ENCODE results near the gene MAPK7.

The MAPK7 gene

GRCh38 chr17:19363114-19363438 is 15.2 kb upstream of the MAPK7 start:
- Histone ChIP-seq H3K4me3 (ENCODE audit: low read depth in 1 of 2, low read length in 2 of 2) (peak overlapping the region; percentile 81 to 90), H3K9ac (ENCODE audit: low read depth in 1 of 2, low read length in 2 of 2) (peak overlapping the region; percentile 19 to 84), H3K36me3 (ENCODE audit: control insufficient read depth in 1 of 2, insufficient read depth in 2 of 2, low read length in 2 of 2) (no peaks in the 10 kb centered on the region), H3K9me3 (ENCODE audit: control insufficient read depth in 1 of 2, low read length in 2 of 2) (no peaks in the 10 kb centered on the region), H3K4me1 (ENCODE audit: control insufficient read depth in 1 of 2, insufficient read depth in 2 of 2, low read length in 2 of 2) (peaks cover 11 to 13% of the 10 kb centered on the region in 2 donors), H3K27me3 (ENCODE audit: control insufficient read depth in 1 of 2, insufficient read depth in 2 of 2, low read length in 2 of 2) (peaks cover 0 to 2% of the 10 kb centered on the region in 2 donors), H3K27ac (ENCODE audit: low read depth, low read length) (peak overlapping the region; percentile 84)

- H3K4me1 ChIP-seq (ENCODE audit: control insufficient read depth in 1 of 2, insufficient read depth in 2 of 2, low read length in 2 of 2), result peaks cover 11 to 17% of the 10 kb centered on the region in 2 donors
- H3K9ac ChIP-seq (ENCODE audit: low read depth in 1 of 2, low read length in 2 of 2), result no peak overlapping the region
- H3K9me3 ChIP-seq (ENCODE audit: control insufficient read depth in 1 of 2, low read length in 2 of 2), result no peaks in the 10 kb centered on the region
- H3K36me3 ChIP-seq (ENCODE audit: control insufficient read depth in 1 of 2, insufficient read depth in 2 of 2, low read length in 2 of 2), result no peaks in the 10 kb centered on the region
- H3K27ac ChIP-seq (ENCODE audit: low read depth, low read length), result no peak overlapping the region
- no peak overlapping the region for H3K4me3 ChIP-seq (ENCODE audit: low read depth in 1 of 2, low read length in 2 of 2)
- peaks cover 0 to 2% of the 10 kb centered on the region in 2 donors for H3K27me3 ChIP-seq (ENCODE audit: control insufficient read depth in 1 of 2, insufficient read depth in 2 of 2, low read length in 2 of 2)
These were observed 14.8 kb upstream of the MAPK7 start for GRCh38 chr17:19363460-19364035.

DNA sequence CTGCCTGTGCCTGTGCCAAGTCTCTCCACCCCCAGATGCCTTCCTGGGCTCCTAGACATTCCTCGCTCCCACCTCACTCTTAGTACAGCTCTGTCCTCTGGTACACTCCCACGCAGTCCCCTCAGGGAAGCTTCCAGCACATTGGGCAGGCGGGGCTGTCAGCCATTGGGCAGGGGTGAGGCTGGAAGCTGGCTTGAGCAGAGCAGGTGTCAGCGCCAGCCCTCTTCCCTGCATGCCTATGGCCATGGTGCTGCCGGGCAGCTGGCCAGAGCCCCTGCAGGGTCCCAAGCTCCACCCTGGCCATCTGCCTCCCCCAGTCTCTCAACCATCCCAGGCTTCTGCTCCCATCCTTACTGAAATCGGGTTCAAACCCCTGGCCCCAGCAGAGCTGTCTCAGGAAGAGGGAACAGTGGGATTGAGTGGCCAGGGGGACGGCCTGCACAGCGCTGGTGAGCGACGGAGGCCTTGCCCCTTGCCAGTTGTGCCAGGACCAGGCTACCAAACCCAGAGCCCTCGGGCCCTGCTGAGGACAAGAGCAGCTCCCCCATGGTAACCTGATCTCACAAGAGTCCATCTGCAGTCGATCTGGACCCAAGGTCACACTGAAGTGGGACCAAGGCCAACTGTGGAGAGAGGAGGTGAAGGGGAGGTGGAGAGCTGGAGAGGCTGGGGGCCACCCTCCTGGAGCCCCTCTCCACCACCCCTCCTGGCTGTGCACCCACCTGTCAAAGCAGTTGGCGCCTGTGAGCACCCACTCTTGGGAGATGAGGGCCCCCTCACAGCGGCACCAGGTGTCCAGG is 13.4 kb upstream of the MAPK7 start:
- no peaks in the 10 kb centered on the region for H3K9me3 ChIP-seq (ENCODE audit: control insufficient read depth in 1 of 2, low read length in 2 of 2)
- peaks cover 0 to 2% of the 10 kb centered on the region in 2 donors for H3K27me3 ChIP-seq (ENCODE audit: control insufficient read depth in 1 of 2, insufficient read depth in 2 of 2, low read length in 2 of 2)
- H3K27ac ChIP-seq (ENCODE audit: low read depth, low read length), result no peak overlapping the region
- H3K36me3 ChIP-seq (ENCODE audit: control insufficient read depth in 1 of 2, insufficient read depth in 2 of 2, low read length in 2 of 2), result no peaks in the 10 kb centered on the region
- peaks cover 21 to 22% of the 10 kb centered on the region in 2 donors for H3K4me1 ChIP-seq (ENCODE audit: control insufficient read depth in 1 of 2, insufficient read depth in 2 of 2, low read length in 2 of 2)
- H3K9ac ChIP-seq (ENCODE audit: low read depth in 1 of 2, low read length in 2 of 2), result no peak overlapping the region
- H3K4me3 ChIP-seq (ENCODE audit: low read depth in 1 of 2, low read length in 2 of 2), result no peak overlapping the region

GRCh38 chr17:19365499-19365817 is 12.8 kb upstream of the MAPK7 start:
- H3K9me3 ChIP-seq (ENCODE audit: control insufficient read depth in 1 of 2, low read length in 2 of 2), result no peaks in the 10 kb centered on the region
- H3K27me3 ChIP-seq (ENCODE audit: control insufficient read depth in 1 of 2, insufficient read depth in 2 of 2, low read length in 2 of 2), result peaks cover 0 to 2% of the 10 kb centered on the region in 2 donors
- H3K9ac ChIP-seq (ENCODE audit: low read depth in 1 of 2, low read length in 2 of 2), result no peak overlapping the region
- H3K27ac ChIP-seq (ENCODE audit: low read depth, low read length), result no peak overlapping the region
- peaks cover 21 to 27% of the 10 kb centered on the region in 2 donors for H3K4me1 ChIP-seq (ENCODE audit: control insufficient read depth in 1 of 2, insufficient read depth in 2 of 2, low read length in 2 of 2)
- H3K4me3 ChIP-seq (ENCODE audit: low read depth in 1 of 2, low read length in 2 of 2), result no peak overlapping the region
- no peaks in the 10 kb centered on the region for H3K36me3 ChIP-seq (ENCODE audit: control insufficient read depth in 1 of 2, insufficient read depth in 2 of 2, low read length in 2 of 2)

DNA sequence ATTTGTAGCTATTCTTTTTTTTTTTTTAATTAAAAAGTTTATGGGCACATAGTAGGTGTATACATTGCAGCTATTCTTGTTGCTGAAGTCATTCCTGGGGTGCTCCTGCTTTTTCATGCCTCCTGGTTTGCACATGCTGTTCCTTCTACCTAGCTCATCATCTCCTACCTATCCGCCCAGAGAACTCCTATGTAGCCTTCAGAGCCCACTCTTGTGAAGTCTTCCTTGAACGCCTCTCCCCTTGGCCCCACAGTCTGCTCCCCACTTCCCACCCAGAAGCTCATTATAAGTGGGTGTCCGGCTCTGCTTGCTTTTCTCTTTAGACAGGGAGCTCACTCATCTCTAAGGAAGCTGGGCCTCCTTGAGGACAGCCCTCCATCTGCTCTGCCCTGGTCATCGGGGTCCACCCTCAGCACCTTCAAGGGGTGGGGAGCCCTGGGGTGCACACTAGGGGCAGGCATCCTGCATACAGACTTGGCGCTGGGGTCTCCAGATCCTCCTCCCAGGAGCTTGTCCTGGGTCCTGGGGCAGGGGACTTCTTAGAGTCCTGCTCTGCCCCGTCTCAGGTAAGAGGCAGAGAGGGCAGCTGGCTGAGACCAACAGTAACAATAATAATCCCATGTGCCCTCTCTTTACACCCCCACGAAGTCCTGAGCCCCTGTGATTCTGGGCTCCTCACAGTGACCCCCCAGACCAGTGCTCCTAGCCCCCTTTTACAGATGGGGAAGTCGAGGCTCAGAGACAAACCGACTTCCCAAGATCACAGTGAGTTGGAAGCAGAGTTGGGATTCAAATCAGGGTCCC is 12.3 kb upstream of the MAPK7 start:
- Histone ChIP-seq H3K4me3 (ENCODE audit: low read depth in 1 of 2, low read length in 2 of 2) (no peak overlapping the region), H3K4me1 (ENCODE audit: control insufficient read depth in 1 of 2, insufficient read depth in 2 of 2, low read length in 2 of 2) (peaks cover 21 to 33% of the 10 kb centered on the region in 2 donors), H3K36me3 (ENCODE audit: control insufficient read depth in 1 of 2, insufficient read depth in 2 of 2, low read length in 2 of 2) (no peaks in the 10 kb centered on the region), H3K27me3 (ENCODE audit: control insufficient read depth in 1 of 2, insufficient read depth in 2 of 2, low read length in 2 of 2) (peaks cover 0 to 2% of the 10 kb centered on the region in 2 donors), H3K9ac (ENCODE audit: low read depth in 1 of 2, low read length in 2 of 2) (no peak overlapping the region), H3K27ac (ENCODE audit: low read depth, low read length) (no peak overlapping the region), H3K9me3 (ENCODE audit: control insufficient read depth in 1 of 2, low read length in 2 of 2) (no peaks in the 10 kb centered on the region)

DNA sequence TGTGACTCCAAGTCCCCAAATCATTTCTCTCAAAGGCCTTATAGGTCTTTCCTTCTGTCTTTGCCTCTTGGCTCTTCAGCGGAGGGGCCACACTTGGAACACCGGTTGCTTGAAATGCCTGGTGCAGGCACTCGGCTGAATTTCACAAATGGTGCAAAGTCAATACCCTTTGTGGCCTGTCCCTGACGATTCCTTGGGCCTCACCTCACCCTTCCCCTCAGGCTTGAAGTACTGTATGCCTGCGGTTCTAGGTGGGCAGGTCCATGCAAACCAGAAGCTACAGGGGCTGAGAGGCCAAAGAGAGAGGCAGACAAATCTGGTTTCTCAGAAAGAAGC is 11.7 kb upstream of the MAPK7 start:
- H3K36me3 ChIP-seq (ENCODE audit: control insufficient read depth in 1 of 2, insufficient read depth in 2 of 2, low read length in 2 of 2), result no peaks in the 10 kb centered on the region
- peaks cover 21 to 38% of the 10 kb centered on the region in 2 donors for H3K4me1 ChIP-seq (ENCODE audit: control insufficient read depth in 1 of 2, insufficient read depth in 2 of 2, low read length in 2 of 2)
- H3K27me3 ChIP-seq (ENCODE audit: control insufficient read depth in 1 of 2, insufficient read depth in 2 of 2, low read length in 2 of 2), result peaks cover 0 to 2% of the 10 kb centered on the region in 2 donors
- H3K27ac ChIP-seq (ENCODE audit: low read depth, low read length), result no peak overlapping the region
- H3K4me3 ChIP-seq (ENCODE audit: low read depth in 1 of 2, low read length in 2 of 2), result no peak overlapping the region
- H3K9me3 ChIP-seq (ENCODE audit: control insufficient read depth in 1 of 2, low read length in 2 of 2), result no peaks in the 10 kb centered on the region
- no peak overlapping the region for H3K9ac ChIP-seq (ENCODE audit: low read depth in 1 of 2, low read length in 2 of 2)

DNA sequence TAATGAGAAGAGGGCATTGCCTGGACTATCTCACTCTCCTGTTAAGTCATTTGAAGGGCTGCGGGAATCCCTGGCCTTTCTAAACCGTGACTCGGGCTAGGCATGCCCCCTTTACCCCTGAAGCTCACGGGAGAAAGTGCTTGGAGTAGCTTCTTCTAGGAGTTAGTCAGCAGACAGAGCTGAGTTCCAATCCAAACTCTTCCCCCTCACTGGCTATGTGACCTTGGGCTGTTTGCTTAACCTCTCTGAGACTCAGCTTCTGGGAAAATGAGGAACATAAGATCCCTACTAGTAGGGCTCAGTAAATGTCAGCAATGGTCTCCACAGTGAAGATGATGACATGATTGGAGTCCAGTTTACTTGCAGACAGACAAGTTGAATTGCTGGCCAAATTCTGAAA is 10.1 kb upstream of the MAPK7 start:
- H3K27ac ChIP-seq (ENCODE audit: low read depth, low read length), result no peak overlapping the region

GRCh38 chr17:19369107-19369778 is 9.1 kb upstream of the MAPK7 start:
- H3K4me1 ChIP-seq (ENCODE audit: control insufficient read depth in 1 of 2, insufficient read depth in 2 of 2, low read length in 2 of 2), result peaks cover 10 to 26% of the 10 kb centered on the region in 2 donors
- H3K36me3 ChIP-seq (ENCODE audit: control insufficient read depth in 1 of 2, insufficient read depth in 2 of 2, low read length in 2 of 2), result no peaks in the 10 kb centered on the region
- H3K27me3 ChIP-seq (ENCODE audit: control insufficient read depth in 1 of 2, insufficient read depth in 2 of 2, low read length in 2 of 2), result no peaks in the 10 kb centered on the region
- H3K9ac ChIP-seq (ENCODE audit: low read depth in 1 of 2, low read length in 2 of 2), result no peak overlapping the region
- no peak overlapping the region for H3K27ac ChIP-seq (ENCODE audit: low read depth, low read length)
- H3K9me3 ChIP-seq (ENCODE audit: control insufficient read depth in 1 of 2, low read length in 2 of 2), result no peaks in the 10 kb centered on the region
- H3K4me3 ChIP-seq (ENCODE audit: low read depth in 1 of 2, low read length in 2 of 2), result peak overlapping the region in 1 of 2 donors; percentile 6

More for the DNA sequence above, 10.1 kb upstream of the MAPK7 start:
- Histone ChIP-seq H3K4me1 (ENCODE audit: control insufficient read depth in 1 of 2, insufficient read depth in 2 of 2, low read length in 2 of 2) (peaks cover 14 to 29% of the 10 kb centered on the region in 2 donors), H3K27me3 (ENCODE audit: control insufficient read depth in 1 of 2, insufficient read depth in 2 of 2, low read length in 2 of 2) (peaks cover 0 to 2% of the 10 kb centered on the region in 2 donors), H3K4me3 (ENCODE audit: low read depth in 1 of 2, low read length in 2 of 2) (no peak overlapping the region), H3K36me3 (ENCODE audit: control insufficient read depth in 1 of 2, insufficient read depth in 2 of 2, low read length in 2 of 2) (no peaks in the 10 kb centered on the region), H3K9ac (ENCODE audit: low read depth in 1 of 2, low read length in 2 of 2) (no peak overlapping the region), H3K9me3 (ENCODE audit: control insufficient read depth in 1 of 2, low read length in 2 of 2) (no peaks in the 10 kb centered on the region)

- H3K4me1 ChIP-seq (ENCODE audit: control insufficient read depth in 1 of 2, insufficient read depth in 2 of 2, low read length in 2 of 2), result peaks cover 10 to 26% of the 10 kb centered on the region in 2 donors
These were observed 8.3 kb upstream of the MAPK7 start for GRCh38 chr17:19369846-19370492.

More at GRCh38 chr17:19369846-19370492, 8.3 kb upstream of the MAPK7 start:
- Histone ChIP-seq H3K9ac (ENCODE audit: low read depth in 1 of 2, low read length in 2 of 2) (no peak overlapping the region), H3K4me3 (ENCODE audit: low read depth in 1 of 2, low read length in 2 of 2) (no peak overlapping the region), H3K27ac (ENCODE audit: low read depth, low read length) (no peak overlapping the region), H3K36me3 (ENCODE audit: control insufficient read depth in 1 of 2, insufficient read depth in 2 of 2, low read length in 2 of 2) (no peaks in the 10 kb centered on the region), H3K27me3 (ENCODE audit: control insufficient read depth in 1 of 2, insufficient read depth in 2 of 2, low read length in 2 of 2) (no peaks in the 10 kb centered on the region), H3K9me3 (ENCODE audit: control insufficient read depth in 1 of 2, low read length in 2 of 2) (no peaks in the 10 kb centered on the region)

Data from duodenal mucosa (tissue), 2 donors.